Thyroid gland (tissue), 4 donors: ENCODE data around the gene GLYATL1B.
"Not testable (repeated sequence)": the region's sequence is repeated elsewhere in the genome, so short reads cannot be mapped to it uniquely, and the experiment has no call there.

Experiments used
- POLR2A ChIP-seq, 2 donors: fragments of 450-650 bp; IDR thresholded peaks; one replicate each; pipeline ENCODE4 v1.6.1; 2017; ENCODE audit warnings: antibody characterized with exemption in 2 of 2, mild to moderate bottlenecking in 2 of 2, moderate library complexity in 1 of 2
- TF ChIP-seq, protein P1 (sequence below), 6 experiments: fragments of 200-600 bp in 3 of 6; fragments of 450-650 bp in 3 of 6; sonication (generic) in 3 of 6; IDR thresholded peaks; one replicate each; pipeline ENCODE4 v1.5.1; 2016 to 2019; ENCODE audit warnings: antibody characterized with exemption in 6 of 6, mild to moderate bottlenecking in 2 of 6, inconsistent platforms in 1 of 6, moderate library complexity in 1 of 6

DNA sequence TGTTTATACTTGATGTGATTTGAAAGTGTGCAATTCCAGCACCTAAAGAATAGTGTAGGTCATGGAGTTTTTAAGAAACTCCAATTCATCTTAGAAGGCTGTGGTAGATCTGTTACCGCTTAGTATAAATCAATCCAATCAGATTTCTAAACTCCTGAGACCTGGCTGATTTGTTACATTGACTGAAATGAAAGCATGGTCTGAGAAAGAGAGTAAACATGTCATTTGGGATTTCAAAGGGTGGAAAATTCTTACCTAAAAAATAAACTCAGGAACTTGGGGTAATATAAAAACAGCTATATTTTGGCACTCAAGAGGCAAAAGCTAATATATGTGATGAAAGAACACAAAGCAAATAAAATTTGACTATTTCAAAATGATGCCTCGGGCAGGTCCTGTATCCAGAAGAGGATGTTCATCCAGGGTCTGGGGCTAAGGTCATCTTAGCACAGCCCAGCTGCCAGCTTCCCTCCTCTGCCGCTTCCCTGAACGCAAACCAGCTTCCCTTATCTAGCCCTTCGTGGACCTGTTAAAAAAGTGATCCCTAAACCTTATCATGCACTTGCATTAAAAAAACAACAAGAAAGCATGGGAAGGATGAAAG lies 10.0 kb downstream of the GLYATL1B start:
- TF ChIP-seq, protein P1, sequence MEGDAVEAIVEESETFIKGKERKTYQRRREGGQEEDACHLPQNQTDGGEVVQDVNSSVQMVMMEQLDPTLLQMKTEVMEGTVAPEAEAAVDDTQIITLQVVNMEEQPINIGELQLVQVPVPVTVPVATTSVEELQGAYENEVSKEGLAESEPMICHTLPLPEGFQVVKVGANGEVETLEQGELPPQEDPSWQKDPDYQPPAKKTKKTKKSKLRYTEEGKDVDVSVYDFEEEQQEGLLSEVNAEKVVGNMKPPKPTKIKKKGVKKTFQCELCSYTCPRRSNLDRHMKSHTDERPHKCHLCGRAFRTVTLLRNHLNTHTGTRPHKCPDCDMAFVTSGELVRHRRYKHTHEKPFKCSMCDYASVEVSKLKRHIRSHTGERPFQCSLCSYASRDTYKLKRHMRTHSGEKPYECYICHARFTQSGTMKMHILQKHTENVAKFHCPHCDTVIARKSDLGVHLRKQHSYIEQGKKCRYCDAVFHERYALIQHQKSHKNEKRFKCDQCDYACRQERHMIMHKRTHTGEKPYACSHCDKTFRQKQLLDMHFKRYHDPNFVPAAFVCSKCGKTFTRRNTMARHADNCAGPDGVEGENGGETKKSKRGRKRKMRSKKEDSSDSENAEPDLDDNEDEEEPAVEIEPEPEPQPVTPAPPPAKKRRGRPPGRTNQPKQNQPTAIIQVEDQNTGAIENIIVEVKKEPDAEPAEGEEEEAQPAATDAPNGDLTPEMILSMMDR (IDR thresholded peaks at IDR 0.05): not testable (repeated sequence)
- TF ChIP-seq POLR2A (IDR thresholded peaks at IDR 0.05): not testable (repeated sequence)
